T-cell (primary cell): ENCODE results near the gene CYSRT1. TPM values are rescaled to one million over a fixed set of nuclear protein-coding genes. Genes with fewer than 3 reads are reported as not detected.
A peak's percentile ranks its signal among the peaks of the same experiment; 100 is the strongest.

ENCODE experiments used
- ATAC-seq, 4 experiments: fragments of 200-7000 bp in 3 of 4; fragments of 150-1000 bp in 1 of 4; cut with Tn5 transposase; replicated peaks in 1 of 4; 1 replicate in 3 of 4; 2 replicates in 1 of 4; pipeline ENCODE4 v1.10.0; 2021; ENCODE audit warnings: moderate library complexity in 3 of 4, mild to moderate bottlenecking in 2 of 4, moderate number of reproducible peaks in 1 of 4
- CTCF ChIA-PET, 2 donors: fragments of 300-600 bp; sonication (Branson Sonifier 250); formaldehyde crosslinking; loops; one replicate each; lab custom pipeline; 2022; ENCODE audit warnings: antibody characterized with exemption in 2 of 2; lab: Charles Lee
- POLR2A ChIA-PET, 2 donors: fragments of 300-600 bp; sonication (Branson Sonifier 250); formaldehyde crosslinking; loops; one replicate each; lab custom pipeline; 2022; ENCODE audit warnings: antibody characterized with exemption in 2 of 2; lab: Charles Lee
- DNase-seq, 35 experiments: peaks; one replicate each; pipeline versions ENCODE4 v3.0.0 to v3.0.0-alpha.2; 2013 to 2023
- H3K27ac ChIP-seq: one replicate; pipeline ENCODE4 v1.5.1; 2013; ENCODE audit warnings: low read length
- H3K27me3 ChIP-seq, 2 experiments: replicated peaks in 1 of 2; 1 replicate in 1 of 2; 2 replicates in 1 of 2; pipeline versions ENCODE4 v1.6.1 to v1.7.0; 2013; ENCODE audit warnings: low read length in 1 of 2, mixed read lengths in 1 of 2; ENCODE audit not compliant: control insufficient read depth in 2 of 2, insufficient read depth in 2 of 2; ENCODE audit errors: extremely low read depth in 1 of 2
- H3K36me3 ChIP-seq, 2 donors: 1 replicate in 1 of 2; 2 replicates in 1 of 2; pipeline versions ENCODE4 v1.6.1 to v1.7.0; 2013; ENCODE audit warnings: low read length in 1 of 2; ENCODE audit not compliant: control insufficient read depth in 2 of 2, insufficient read depth in 1 of 2; ENCODE audit errors: extremely low read depth in 1 of 2
- H3K4me1 ChIP-seq, 2 experiments: 1 replicate in 1 of 2; 2 replicates in 1 of 2; pipeline versions ENCODE4 v1.6.1 to v1.7.0; 2013; ENCODE audit warnings: low read length in 2 of 2, mixed read lengths in 1 of 2; ENCODE audit not compliant: insufficient read depth in 2 of 2, control insufficient read depth in 1 of 2; ENCODE audit errors: extremely low read depth in 1 of 2
- H3K4me3 ChIP-seq, 2 donors: 1 replicate in 1 of 2; 2 replicates in 1 of 2; pipeline versions ENCODE4 v1.5.1 to v1.7.0; 2013; ENCODE audit warnings: mild to moderate bottlenecking in 2 of 2, low read length in 1 of 2, moderate library complexity in 1 of 2; ENCODE audit not compliant: control insufficient read depth in 1 of 2; ENCODE audit errors: extremely low read depth in 1 of 2
- H3K9me3 ChIP-seq: 2 replicates; pipeline ENCODE4 v1.7.0; 2013
- H3K27ac Mint-ChIP-seq, 2 donors: one replicate each; pipeline ENCODE4 v1.8.0; 2020 to 2021; ENCODE audit warnings: mild to moderate bottlenecking in 2 of 2, mixed read lengths in 2 of 2
- H3K27me3 Mint-ChIP-seq, 2 donors: one replicate each; pipeline ENCODE4 v1.8.0; 2021 to 2022; ENCODE audit warnings: mixed read lengths in 2 of 2
- H3K36me3 Mint-ChIP-seq: one replicate; pipeline ENCODE4 v1.8.0; 2021; ENCODE audit warnings: mixed read lengths
- H3K4me1 Mint-ChIP-seq, 3 donors: one replicate each; pipeline ENCODE4 v1.8.0; 2020 to 2022; ENCODE audit warnings: mixed read lengths in 3 of 3, mild to moderate bottlenecking in 1 of 3
- H3K4me3 Mint-ChIP-seq, 3 donors: one replicate each; pipeline ENCODE4 v1.8.0; 2020 to 2022; ENCODE audit warnings: mild to moderate bottlenecking in 3 of 3, mixed read lengths in 3 of 3, moderate library complexity in 3 of 3
- H3K9me3 Mint-ChIP-seq, 3 donors: one replicate each; pipeline ENCODE4 v1.8.0; 2020 to 2022; ENCODE audit warnings: mixed read lengths in 3 of 3
- WGBS: methylation state at CpG from one replicate; pipeline ENCODE4 v1.1.5; 2013; ENCODE audit warnings: missing lambda C conversion rate; ENCODE audit not compliant: insufficient coverage; 5-methylcytosine and 5-hydroxymethylcytosine counted together
- total RNA-seq, 35 experiments: library from RNA in 6 of 35; stranded (reverse) in 6 of 35; fragments of 120-200 nt in 1 of 35; gene quantifications; one replicate each; pipeline versions ENCODE4 v1.2.1 to v1.2.4 and lab custom pipeline; 2013 to 2026

The CYSRT1 gene
- total RNA-seq, 5 donors from 2014 or later (not counting 1 experiment from before 2014, with no cell fraction given), result 0.32 to 0.58 (median 0.45) TPM; not detected in 1

DNA sequence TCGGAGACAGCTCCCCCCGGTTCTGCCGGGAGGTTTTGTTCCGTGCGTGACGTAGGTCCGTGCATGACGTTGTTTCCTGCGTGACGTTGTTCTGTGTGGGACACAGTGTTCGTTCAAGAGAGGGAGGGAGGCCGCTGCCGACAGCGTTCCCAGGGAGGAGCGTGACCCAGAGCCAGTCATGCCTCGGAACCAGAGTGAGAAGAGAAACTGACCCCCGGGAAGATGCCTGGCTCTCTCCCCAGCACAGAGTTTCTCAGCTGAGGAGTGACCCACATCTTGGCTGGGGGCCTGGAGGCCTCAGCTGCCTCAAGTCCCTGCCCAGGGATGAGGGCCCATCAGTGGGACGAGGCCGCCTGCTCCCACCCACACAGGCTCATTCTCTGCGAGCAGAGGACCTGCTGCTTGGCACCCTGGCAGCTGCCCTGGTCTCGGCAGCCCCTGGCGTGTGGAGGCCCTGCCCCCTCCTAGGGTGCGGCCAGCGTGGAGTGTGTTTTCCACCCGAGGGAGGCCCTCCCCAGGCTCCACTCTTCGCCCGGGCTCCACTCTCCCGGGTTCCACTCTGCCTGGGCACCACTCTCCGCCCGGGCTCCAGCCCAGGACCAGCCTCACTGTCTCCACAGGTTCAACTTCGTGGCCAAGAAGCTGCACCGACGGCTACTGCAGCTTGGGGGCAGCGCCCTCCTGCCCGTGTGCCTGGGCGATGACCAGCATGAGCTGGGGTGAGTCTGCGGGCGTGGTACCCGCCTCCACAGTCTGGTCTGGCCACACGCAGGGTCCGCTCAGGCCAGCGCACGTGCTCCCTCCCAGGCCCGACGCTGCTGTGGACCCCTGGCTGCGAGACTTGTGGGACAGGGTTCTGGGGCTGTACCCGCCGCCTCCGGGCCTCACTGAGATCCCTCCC is 11.6 kb upstream of the CYSRT1 start:
- Mint-ChIP-seq H3K9me3 (no peaks in the 10 kb centered on the region), H3K27me3 (no peaks in the 10 kb centered on the region), H3K27ac (no peak overlapping the region), H3K4me1 (peaks cover 0 to 3% (median 1%) of the 10 kb centered on the region in 3 donors), H3K36me3 (peaks cover 4% of the 10 kb centered on the region), H3K4me3 (no peak overlapping the region)
- no peak for DNase-seq
- no peaks in the 10 kb centered on the region for H3K9me3 ChIP-seq
- POLR2A ChIA-PET, result no interaction called here
- H3K27ac ChIP-seq, result no peak overlapping the region
- H3K4me3 ChIP-seq, result no peak overlapping the region
- WGBS, result 94% methylated on average over 49 of the region's 49 CpGs
- no peaks in the 10 kb centered on the region for H3K27me3 ChIP-seq
- no peak for ATAC-seq
- no peaks in the 10 kb centered on the region for H3K4me1 ChIP-seq
- peaks cover 0 to 5% of the 10 kb centered on the region in 2 donors for H3K36me3 ChIP-seq
- CTCF ChIA-PET, result no interaction called here

DNA sequence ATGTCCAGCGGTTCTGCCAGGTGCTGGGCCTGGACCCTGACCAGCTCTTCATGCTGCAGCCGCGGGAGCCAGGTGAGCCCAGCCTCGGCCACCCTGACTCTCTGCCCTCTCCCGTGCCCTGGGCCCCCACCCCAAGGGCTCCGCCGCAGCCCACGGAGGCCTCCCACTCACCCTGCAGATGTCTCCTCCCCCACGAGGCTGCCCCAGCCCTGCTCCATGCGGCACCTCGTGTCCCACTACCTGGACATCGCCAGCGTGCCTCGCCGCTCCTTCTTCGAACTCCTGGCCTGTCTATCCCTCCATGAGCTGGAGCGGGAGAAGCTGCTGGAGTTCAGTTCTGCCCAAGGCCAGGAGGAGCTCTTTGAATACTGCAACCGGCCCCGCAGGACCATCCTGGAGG is 10.4 kb upstream of the CYSRT1 start:
- Histone ChIP-seq H3K36me3 (peaks cover 0 to 2% of the 10 kb centered on the region in 2 donors), H3K4me3 (no peak overlapping the region), H3K9me3 (no peaks in the 10 kb centered on the region), H3K27me3 (no peaks in the 10 kb centered on the region), H3K4me1 (no peaks in the 10 kb centered on the region), H3K27ac (no peak overlapping the region)
- H3K4me3 Mint-ChIP-seq, result no peak overlapping the region
- H3K9me3 Mint-ChIP-seq, result no peaks in the 10 kb centered on the region
- ATAC-seq (no peak), DNase-seq (no peak)
- 90% methylated on average over 18 of the region's 19 CpGs for WGBS
- no peaks in the 10 kb centered on the region for H3K4me1 Mint-ChIP-seq
- CTCF ChIA-PET, result no interaction called here
- POLR2A ChIA-PET, result interaction anchor here in 1 of 2 donors (0.5 kb wide), 1 partner anchor 9 kb away, joined by 3 read pairs; no protein-coding TSS in a partner anchor
- H3K27ac Mint-ChIP-seq, result no peak overlapping the region
- H3K27me3 Mint-ChIP-seq, result no peaks in the 10 kb centered on the region
- H3K36me3 Mint-ChIP-seq, result no peaks in the 10 kb centered on the region

DNA sequence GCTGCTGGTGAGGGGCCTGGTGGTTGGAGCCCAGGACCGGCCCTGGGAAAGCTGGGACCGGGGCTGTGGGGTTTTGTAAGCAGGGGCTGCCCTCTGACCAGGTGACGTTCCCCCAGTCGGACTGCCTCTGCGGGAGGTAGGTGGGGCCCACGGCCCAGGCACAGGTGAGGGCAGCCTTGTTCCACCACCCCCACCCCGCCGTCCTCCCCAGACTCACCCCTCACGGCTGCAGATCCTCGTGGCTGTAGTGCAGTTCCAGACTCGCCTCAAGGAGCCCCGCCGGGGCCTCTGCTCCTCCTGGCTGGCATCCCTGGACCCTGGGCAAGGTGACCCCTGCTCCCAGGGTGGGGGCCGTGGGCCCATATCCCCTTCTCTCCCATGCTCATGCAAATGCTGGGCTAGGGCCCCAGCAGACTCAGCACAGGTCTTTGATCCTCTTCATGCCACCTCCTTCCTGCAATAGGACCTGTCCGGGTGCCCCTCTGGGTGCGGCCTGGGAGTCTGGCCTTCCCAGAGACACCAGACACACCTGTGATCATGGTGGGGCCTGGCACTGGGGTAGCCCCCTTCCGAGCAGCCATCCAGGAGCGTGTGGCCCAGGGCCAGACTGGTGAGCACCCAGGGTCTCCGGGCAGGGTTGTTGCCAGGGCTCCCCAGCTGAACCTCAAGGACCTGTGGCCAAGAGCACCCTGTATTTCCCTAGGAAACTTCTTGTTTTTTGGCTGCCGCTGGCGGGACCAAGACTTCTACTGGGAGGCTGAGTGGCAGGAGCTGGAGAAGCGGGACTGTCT is 9.6 kb upstream of the CYSRT1 start:
- Mint-ChIP-seq H3K9me3 (no peaks in the 10 kb centered on the region), H3K4me3 (no peak overlapping the region)
- CTCF ChIA-PET, result no interaction called here

DNA sequence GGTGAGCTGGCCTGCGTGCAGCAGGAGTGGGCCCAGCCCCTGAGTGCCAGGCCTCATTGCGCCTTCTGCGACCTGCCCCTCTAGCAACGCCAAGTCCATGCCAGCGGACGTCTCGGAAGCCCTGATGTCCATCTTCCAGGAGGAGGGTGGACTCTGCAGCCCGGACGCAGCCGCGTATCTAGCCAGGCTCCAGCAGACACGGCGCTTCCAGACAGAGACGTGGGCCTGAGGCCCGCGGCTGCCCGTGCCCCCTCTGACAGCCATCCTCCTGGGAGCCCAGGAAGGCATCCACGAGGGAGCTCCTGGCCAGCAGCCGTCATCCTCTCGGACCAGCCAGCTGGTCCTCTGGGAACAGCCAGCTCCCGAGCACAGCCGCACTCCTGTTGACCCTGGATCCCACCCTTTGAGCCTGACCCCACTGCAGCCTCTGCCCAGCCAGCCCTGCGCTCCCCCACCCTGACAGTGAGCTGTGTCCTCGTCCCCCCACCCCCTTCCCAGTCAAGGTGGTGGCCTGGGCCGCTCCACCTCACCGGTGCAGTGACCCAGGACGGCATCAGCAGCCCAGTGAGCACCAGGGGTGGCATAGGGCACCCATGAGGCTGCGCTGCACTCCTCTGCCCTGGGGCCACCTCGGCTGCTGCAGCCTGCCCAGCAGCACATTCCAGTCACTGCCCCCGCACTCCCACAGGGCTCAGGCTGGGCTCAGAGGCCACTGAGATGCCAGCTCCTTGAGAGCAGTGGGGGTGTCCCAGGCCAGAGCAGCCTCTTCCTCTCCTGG is 8.6 kb upstream of the CYSRT1 start:
- Mint-ChIP-seq H3K36me3 (no peaks in the 10 kb centered on the region), H3K4me1 (no peaks in the 10 kb centered on the region), H3K4me3 (no peak overlapping the region), H3K27ac (no peak overlapping the region), H3K9me3 (no peaks in the 10 kb centered on the region), H3K27me3 (no peaks in the 10 kb centered on the region)
- H3K4me3 ChIP-seq, result no peak overlapping the region
- ATAC-seq (no peak), DNase-seq (no peak)
- H3K36me3 ChIP-seq, result peaks cover 0 to 2% of the 10 kb centered on the region in 2 donors
- H3K4me1 ChIP-seq, result peaks cover 0 to under 1% of the 10 kb centered on the region in 2 experiments
- 98% methylated on average over 28 of the region's 30 CpGs for WGBS
- POLR2A ChIA-PET, result no interaction called here
- peaks cover 0 to 9% of the 10 kb centered on the region in 2 experiments for H3K27me3 ChIP-seq
- H3K27ac ChIP-seq, result no peak overlapping the region
- H3K9me3 ChIP-seq, result no peaks in the 10 kb centered on the region
- CTCF ChIA-PET, result interaction anchor here in 1 of 2 donors (0.5 kb wide), 1 partner anchor 8 kb away, joined by 6 read pairs; no protein-coding TSS in a partner anchor

More for the DNA sequence above, 9.6 kb upstream of the CYSRT1 start:
- H3K36me3 ChIP-seq, result peaks cover 0 to 2% of the 10 kb centered on the region in 2 donors
- H3K4me3 ChIP-seq, result no peak overlapping the region
- ATAC-seq (no peak), DNase-seq (no peak)
- no peak overlapping the region for H3K27ac ChIP-seq
- no peaks in the 10 kb centered on the region for H3K9me3 ChIP-seq
- 93% methylated on average over 14 of the region's 22 CpGs for WGBS
- POLR2A ChIA-PET, result no interaction called here
- no peaks in the 10 kb centered on the region for H3K36me3 Mint-ChIP-seq
- no peak overlapping the region for H3K27ac Mint-ChIP-seq
- no peaks in the 10 kb centered on the region for H3K27me3 Mint-ChIP-seq
- no peaks in the 10 kb centered on the region for H3K4me1 Mint-ChIP-seq
- H3K27me3 ChIP-seq, result peaks cover 0 to 4% of the 10 kb centered on the region in 2 experiments
- no peaks in the 10 kb centered on the region for H3K4me1 ChIP-seq

DNA sequence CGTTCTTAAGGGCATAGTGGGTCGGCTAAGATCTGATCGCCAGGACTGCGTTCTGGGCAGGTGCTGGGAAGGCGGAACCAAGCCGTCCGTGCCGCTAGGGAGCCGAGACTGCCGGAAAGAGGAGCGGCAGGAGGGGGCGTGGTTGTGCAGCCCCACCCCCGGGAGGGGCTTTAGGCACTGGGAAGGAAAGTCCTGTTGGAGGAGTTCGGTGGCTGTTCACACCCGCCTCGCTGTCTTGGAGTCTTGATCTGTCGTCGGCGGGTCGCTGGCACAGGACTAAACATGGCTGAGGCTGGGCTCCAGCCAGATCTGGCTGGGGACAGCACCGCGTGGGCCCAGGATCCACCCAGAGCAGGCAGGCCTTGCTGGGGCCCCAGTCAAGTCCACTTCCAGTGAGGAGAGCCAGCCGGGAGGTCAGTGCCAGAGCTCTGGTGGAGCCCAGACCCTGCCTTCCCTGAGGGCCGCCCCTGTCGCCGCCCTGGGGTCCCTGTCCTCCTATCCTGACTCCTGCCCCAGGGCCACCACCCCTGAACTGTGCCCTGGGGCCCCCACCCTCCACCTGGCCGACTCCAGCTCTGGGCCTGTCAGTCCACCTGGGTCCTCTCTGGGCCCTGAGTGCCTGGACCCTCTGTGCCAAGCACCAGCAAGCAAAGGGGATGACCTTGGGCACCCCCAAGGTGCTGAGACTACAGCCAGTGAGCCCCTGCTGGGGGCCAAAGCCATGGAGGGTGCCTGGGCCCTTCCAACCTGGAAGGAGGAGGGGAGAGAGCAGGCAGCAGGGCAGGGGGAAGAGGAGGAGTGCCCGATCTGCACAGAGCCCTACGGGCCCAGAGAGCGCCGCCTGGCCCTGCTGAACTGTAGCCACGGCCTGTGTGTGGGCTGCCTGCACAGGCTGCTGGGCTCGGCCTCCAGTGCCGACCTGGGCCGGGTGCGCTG is 7.4 kb upstream of the CYSRT1 start:
- Histone ChIP-seq H3K4me1 (peaks cover 0 to 8% of the 10 kb centered on the region in 2 experiments), H3K27ac (no peak overlapping the region), H3K36me3 (peaks cover 0 to 2% of the 10 kb centered on the region in 2 donors), H3K27me3 (peaks cover 0 to 11% of the 10 kb centered on the region in 2 experiments), H3K9me3 (no peaks in the 10 kb centered on the region), H3K4me3 (no peak overlapping the region)
- WGBS, result 86% methylated on average over 32 of the region's 36 CpGs
- Mint-ChIP-seq H3K27me3 (no peaks in the 10 kb centered on the region), H3K36me3 (no peaks in the 10 kb centered on the region), H3K9me3 (no peaks in the 10 kb centered on the region), H3K4me1 (no peaks in the 10 kb centered on the region), H3K27ac (no peak overlapping the region), H3K4me3 (peak overlapping the region in 1 of 3 donors; percentile 9)
- no peak for ATAC-seq
- DNase-seq, result no peak
- ChIA-PET POLR2A (no interaction called here), CTCF (no interaction called here)
